ENCODE results near the gene DRAM2. TPM values are rescaled to one million over a fixed set of nuclear protein-coding genes. Genes with fewer than 3 reads are reported as not detected.
"Not testable (repeated sequence)": the region's sequence is repeated elsewhere in the genome, so short reads cannot be mapped to it uniquely, and the experiment has no call there.

The DRAM2 gene
- total RNA-seq, 1 donor from 2014 or later = 26.1 TPM

DNA sequence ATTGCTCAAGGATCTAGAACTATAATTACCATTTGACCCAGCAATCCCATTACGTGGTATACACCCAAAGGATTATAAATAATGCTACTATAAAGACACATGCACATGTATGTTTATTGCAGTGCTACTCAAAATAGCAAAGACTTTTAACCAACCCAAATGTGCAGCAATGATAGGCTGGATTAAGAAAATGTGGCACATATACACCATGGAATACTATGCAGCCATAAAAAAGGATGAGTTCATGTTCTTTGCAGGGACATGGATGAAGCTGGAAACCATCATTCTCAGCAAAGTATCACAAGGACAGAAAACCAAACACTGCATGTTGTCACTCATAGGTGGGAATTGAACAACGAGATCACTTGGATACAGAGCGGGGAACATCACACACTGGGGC is 44.5 kb downstream of the DRAM2 start:
- DNase-seq (ENCODE audit: low spot score); intact Hi-C loops (cut with DNase I): not testable (repeated sequence)

DNA sequence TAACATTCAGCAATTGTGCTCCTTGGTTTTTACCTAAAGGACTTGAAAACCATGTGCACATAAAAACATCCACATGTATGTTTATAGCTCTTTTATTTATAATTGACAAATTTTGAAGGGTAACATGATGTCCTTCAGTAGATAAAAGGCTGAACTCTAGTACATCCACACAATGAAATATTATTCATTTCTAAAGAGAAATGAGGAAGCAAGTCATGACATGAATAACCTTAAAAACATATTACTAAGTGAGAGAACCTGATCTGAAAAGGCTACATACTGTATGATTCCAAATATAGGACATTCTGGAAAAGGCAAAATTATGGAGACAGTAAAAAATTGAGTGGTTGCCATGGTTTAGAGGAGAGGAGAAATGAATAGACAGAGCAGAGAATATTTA is 50.3 kb downstream of the DRAM2 start:
- no peak for DNase-seq (ENCODE audit: low spot score)
- intact Hi-C loops (cut with DNase I) = no loop called here

DNA sequence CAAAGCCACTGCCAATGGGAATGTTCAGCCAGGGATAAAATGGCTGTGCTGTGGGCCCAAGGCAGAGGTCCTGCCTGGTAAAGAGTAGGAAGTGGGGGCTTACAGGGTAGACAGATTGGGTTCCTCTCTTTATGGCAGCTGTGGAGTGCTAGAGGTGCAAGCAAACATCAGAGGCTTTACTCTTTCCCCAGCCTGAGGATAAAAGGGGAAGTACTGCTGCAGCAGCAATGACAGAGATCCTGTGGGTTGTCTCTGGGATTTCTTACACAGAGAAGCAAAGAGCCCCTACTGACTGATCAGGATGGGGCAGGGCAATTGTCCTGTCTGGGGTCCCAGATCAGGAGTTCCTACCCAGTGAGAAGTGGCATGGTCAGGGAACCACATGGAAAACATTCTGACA is 54.2 kb downstream of the DRAM2 start:
- no peak for DNase-seq (ENCODE audit: low spot score)
- intact Hi-C loops (cut with DNase I) = no loop called here

DNA sequence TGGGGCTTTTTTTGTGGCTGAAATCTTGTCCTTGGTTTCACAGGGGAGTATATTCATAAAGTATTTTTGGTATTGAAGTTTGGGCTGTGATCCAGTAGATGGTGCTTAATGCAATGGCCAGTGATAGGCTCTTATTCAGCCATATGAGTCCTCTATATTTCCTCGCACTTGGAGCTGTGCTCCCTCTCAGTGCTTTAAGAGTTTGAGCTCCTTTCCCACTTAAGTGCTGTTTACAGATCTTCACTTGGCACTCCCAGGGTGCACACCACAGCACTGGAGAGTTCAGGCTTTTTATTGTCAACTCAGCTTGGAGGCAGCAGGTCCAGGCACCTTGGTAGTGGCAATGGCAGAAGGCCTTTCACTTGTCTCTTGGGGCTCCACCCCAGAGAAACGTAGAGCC is 54.9 kb downstream of the DRAM2 start:
- intact Hi-C loops (cut with DNase I) = no loop called here

DNA sequence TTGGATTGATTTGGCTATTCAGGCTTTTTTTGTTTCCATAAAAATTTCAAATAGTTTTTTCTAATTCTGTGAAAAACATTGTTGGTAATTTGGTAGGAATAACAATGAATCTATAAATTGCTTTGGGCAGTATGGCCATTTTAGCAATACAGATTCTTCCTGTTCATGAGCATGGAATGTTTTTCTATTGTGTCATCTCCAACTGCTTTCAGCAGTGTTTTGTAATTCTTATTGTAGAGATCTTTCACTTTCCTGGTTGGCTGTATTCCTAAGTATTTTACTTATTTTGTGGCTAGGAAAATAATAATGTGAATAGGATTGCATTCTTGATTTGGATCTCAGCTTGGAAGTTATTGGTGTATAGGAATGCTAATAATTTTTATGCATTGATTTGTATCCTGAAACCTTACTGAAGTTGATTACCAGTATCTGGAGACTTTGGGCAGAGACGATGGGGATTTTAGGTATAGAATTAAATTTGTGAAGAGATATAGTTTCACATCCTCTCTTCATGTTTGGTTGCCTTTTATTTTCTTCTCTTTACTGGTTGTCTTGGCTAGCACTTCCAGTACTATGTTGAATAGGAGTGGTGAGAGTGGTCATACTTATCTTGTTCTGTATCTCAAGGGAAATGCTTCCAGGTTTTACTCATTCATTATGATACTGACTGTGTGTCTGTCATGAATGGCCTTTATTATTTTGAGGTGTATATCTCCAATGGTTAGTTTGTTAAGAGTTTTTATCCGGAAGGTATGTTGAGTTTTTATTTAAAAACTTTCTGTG is 57.3 kb downstream of the DRAM2 start:
- no peak for DNase-seq (ENCODE audit: low spot score)
- intact Hi-C loops (cut with DNase I) = no loop called here

More for the DNA sequence above, 54.9 kb downstream of the DRAM2 start:
- no peak for DNase-seq (ENCODE audit: low spot score)

DNA sequence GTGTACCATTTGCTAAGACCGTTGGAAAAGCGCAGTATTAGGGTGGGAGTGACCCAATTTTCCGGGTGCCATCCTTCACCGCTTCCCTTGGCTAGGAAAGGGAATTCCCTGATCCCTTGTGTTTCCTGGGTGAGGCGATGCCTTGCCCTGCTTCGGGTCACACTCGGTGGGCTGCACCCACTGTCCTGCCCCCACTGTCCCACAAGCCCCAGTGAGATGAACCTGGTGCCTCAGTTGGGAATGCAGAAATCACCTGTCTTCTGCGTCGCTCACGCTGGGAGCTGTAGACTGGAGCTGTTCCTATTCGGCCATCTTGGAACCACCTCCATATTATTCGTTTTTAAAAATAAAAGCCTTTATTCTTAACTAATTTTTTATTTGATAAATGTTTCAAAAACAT is 60.6 kb downstream of the DRAM2 start:
- intact Hi-C loops (cut with DNase I); DNase-seq (ENCODE audit: low spot score): not testable (repeated sequence)

DNA sequence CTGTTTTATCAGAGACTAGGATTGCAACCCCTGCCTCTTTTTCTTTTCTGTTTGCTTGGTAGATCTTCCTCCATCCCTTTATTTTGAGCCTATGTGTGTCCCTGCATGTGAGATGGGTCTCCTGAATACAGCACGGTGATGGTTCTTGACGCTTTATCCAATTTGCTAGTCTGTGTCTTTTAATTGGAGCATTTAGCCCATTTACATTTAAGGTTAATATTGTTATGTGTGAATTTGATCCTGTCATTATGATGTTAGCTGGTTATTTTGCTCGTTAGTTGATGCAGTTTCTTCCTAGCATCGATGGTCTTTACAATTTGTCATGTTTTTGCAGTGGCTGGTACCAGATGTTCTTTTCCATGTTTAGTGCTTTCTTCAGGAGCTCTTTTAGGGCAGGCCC is 62.6 kb downstream of the DRAM2 start:
- intact Hi-C loops (cut with DNase I); DNase-seq (ENCODE audit: low spot score): not testable (repeated sequence)

Other genes starting within 250 kb of the DRAM2 start
- gene LRIF1, start 176.2 kb downstream of the DRAM2 start, total RNA-seq = 16.5 TPM
- 14.3 TPM for gene CEPT1, start 130 bp upstream of the DRAM2 start, total RNA-seq
- gene DENND2D, start 60.6 kb upstream of the DRAM2 start, total RNA-seq = 1.6 TPM
- 0.57 TPM for gene CHI3L2, start 87.6 kb upstream of the DRAM2 start, total RNA-seq
- gene CHIA, start 150.8 kb upstream of the DRAM2 start, total RNA-seq = not detected